Tibial nerve (tissue), 4 donors: ENCODE measurements around the gene CAMSAP3.

Experiments
- EP300 ChIP-seq, 2 donors: sonication (generic); formaldehyde crosslinking; IDR thresholded peaks; one replicate each; pipeline ENCODE4 v1.6.1; 2017; ENCODE audit warnings: antibody characterized with exemption in 2 of 2, mild to moderate bottlenecking in 1 of 2
- POLR2A ChIP-seq, 2 donors: fragments of 450-650 bp; IDR thresholded peaks; one replicate each; pipeline ENCODE4 v1.6.1; 2017; ENCODE audit warnings: antibody characterized with exemption in 2 of 2, mild to moderate bottlenecking in 2 of 2, moderate library complexity in 2 of 2
- TF ChIP-seq, protein P1 (sequence below), 5 experiments: fragments of 200-600 bp in 3 of 5; fragments of 450-650 bp in 2 of 5; sonication (generic) in 3 of 5; IDR thresholded peaks; one replicate each; pipeline ENCODE4 v1.5.1; 2016 to 2019; ENCODE audit warnings: antibody characterized with exemption in 5 of 5, mild to moderate bottlenecking in 3 of 5, moderate library complexity in 2 of 5

DNA sequence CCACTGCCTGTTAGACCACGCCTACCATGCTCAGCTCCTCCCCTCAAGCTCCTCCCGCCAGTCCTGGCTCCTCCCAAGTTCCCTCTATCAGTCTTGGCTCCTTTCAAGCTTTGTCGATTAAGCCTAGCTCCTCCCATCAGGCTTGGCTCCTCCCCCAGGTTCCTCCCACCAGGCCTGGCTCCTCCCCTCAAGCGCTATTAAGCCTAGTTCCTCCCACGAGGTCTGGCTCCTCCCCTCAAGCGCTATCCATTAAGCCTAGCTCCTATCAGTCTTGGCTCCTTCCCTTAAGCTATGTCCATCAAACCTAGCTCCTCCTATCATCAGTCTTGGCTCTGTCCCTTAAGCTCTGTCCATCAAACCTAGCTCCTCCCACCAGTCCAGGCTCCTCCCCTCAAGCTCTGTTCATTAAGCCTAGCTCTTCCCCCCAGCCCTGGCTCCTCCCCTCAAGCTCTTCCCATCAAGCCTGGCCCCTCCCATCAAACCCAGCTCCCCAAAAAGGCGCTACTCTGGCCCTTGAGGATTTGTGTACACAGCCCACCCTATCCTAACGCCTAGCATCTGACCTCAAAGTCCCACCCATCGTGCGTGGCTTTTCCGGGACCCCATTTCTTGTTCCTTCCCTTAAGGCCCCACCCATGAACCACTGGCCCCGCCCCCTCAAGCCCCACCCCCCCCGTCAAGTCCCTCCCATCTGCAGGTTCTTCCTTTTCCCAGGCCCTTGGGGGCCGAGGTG is 10.0 kb downstream of the CAMSAP3 start:
- no peak for TF ChIP-seq POLR2A (IDR thresholded peaks at IDR 0.05)
- TF ChIP-seq, protein P1, sequence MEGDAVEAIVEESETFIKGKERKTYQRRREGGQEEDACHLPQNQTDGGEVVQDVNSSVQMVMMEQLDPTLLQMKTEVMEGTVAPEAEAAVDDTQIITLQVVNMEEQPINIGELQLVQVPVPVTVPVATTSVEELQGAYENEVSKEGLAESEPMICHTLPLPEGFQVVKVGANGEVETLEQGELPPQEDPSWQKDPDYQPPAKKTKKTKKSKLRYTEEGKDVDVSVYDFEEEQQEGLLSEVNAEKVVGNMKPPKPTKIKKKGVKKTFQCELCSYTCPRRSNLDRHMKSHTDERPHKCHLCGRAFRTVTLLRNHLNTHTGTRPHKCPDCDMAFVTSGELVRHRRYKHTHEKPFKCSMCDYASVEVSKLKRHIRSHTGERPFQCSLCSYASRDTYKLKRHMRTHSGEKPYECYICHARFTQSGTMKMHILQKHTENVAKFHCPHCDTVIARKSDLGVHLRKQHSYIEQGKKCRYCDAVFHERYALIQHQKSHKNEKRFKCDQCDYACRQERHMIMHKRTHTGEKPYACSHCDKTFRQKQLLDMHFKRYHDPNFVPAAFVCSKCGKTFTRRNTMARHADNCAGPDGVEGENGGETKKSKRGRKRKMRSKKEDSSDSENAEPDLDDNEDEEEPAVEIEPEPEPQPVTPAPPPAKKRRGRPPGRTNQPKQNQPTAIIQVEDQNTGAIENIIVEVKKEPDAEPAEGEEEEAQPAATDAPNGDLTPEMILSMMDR (IDR thresholded peaks at IDR 0.05): no peak
- TF ChIP-seq EP300 (IDR thresholded peaks at IDR 0.05): no peak
